GM19372 (cell line): ENCODE results near the gene GPC5.

Source experiments
- ATAC-seq: cut with Tn5 transposase; IDR thresholded peaks from one replicate; pipeline ENCODE4 v1.9.1; 2021; ENCODE audit warnings: mild to moderate bottlenecking, low read depth, moderate library complexity; ENCODE audit not compliant: unreplicated experiment

Gene GPC5

GRCh38 chr13:91579320-91579719, 180.9 kb downstream of the GPC5 start:
- ATAC-seq = no peak

- ATAC-seq = no peak
Measured at GRCh38 chr13:91580749-91581148, 182.3 kb downstream of the GPC5 start.

DNA sequence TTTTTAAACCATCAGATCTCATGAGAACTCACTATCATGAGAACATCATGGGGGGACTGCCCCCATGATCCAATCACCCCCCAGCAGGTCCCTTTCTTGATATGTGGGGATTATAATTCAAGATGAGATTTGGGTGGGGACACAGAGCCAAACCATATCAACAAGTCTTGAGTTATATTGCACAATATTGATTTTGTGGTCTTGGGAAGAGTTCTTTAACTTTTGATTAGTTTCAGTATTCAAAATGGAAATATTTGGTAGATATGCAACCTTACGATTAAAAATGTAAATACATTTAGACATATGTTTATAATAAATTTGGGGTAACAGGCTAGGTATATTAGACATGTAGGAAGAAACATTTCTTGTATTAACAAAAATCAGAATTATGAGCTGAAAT, 188.2 kb downstream of the GPC5 start:
- ATAC-seq = no peak

DNA sequence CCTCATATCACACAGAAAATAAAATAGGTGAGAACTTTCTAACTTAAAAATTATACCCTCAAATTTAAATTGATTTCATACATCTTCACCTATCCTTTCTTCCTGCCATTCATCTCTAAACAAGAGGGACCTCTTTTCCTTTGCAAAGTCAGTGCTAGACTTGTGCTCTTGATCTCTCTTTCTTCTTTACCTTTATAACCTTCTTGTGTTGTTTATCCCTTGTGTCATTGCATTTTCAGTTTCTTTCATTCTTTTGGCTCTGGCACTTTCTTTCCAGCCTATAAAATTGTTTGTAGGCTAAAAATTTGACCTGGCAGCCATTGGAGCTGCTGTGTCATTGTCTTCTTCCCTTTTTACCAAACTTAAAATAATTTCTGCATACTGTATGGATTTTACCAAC, 190.1 kb downstream of the GPC5 start:
- no peak for ATAC-seq

DNA sequence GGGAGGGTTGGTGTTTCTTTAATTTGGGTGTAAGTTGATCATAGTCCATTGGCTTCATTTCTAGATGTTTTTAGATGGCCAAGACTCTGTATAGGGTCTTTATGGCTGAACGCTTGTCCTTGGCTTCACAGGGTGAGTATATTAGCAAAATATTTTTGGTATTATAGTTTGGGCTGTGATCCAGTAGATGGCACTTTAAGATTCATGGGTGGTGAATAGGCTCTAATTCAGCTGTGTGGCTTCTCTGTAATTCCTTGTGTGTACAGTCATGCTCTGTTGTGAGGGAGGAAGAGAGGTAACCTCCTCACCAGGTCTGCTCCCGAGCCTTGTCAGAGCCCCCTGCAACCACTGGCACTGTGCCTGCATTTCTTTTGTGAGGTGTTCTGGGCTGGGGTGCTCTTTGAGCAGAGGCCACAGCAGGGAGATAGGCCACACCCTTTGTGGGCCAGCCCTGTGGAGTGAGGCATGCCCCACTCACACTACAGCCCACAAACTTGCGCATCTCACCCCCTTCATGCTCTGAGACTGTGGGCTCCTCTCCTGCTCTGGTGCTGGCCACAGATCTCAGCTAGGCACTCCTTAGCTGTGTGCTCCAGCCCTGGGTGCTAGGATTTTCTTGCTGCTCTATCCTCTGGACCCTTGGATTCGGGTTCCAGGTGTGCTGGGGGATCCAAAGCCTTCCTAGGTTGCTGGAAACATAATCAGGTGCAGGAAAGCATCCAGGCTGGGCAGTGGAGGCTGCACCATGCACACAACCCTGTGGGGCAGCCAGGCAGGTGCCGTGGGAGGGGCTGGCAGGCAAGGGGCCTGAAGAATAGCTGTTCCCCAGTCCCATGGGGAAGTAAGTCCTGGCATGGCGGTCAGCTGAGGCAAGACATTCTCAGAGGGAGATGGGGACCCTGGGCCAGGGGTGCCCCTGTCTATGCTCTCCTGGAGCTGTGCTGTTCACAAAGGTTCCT, 193.9 kb downstream of the GPC5 start:
- no peak for ATAC-seq

- ATAC-seq = no peak
Measured at GRCh38 chr13:91593456-91593855, 195.0 kb downstream of the GPC5 start.

- ATAC-seq = no peak
Measured at GRCh38 chr13:91594061-91594460, 195.6 kb downstream of the GPC5 start.

DNA sequence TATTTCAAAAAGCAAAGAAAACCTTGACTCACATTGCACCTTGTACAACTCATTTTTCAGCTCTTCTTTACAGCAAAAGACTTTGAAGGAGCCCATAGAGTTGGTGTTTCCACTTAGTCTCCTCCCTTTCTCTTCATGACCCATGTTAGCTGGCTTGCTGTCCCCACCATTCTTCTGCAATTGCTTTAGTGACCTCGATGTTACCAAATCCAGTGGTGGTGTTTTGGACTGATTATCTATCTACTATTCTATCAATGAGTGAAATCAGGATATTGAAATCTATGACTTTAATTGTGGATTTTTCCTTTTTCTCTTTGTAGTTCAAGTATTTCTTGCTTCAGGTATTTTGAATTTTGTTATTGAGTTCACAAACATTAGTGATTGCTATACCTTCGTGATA, 197.3 kb downstream of the GPC5 start:
- no peak for ATAC-seq

GRCh38 chr13:91596842-91597241, 198.4 kb downstream of the GPC5 start:
- no peak for ATAC-seq

DNA sequence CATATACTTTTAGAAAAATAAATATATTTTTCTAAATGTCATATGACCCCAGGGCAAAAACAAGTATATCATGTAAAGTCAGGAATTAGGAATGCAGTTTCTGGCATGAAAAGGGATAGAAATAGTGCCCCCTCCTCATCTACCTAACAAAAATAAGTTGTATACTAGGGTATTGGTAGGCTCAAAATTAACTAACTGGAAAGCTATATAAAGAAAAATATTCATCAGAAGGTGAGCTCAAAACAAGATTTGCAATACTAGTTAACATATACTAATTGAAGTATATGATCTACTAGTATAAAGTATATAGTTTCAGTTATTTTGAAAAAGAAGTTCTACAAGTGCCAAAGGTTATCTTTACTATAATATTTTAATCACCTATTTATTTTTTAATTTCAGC, 200.2 kb downstream of the GPC5 start:
- no peak for ATAC-seq

DNA sequence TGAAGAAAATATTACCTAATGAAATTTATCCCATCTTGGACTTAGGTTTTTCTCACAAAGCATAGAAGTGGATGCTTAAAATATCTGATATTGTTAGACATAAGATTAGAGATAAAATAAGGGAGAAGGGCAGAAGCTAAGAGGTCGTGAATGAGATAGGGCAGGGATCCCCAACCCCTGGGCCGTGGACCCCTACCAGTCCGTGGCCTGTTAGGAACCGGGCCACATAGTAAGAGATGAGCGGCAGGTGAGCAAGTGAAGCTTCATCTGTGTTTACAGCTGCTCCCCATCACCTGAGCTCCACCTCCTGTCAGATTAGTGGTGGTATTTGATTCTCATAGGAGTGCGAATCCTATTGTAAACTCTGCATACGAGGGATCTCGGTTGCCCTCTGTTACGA, 202.9 kb downstream of the GPC5 start:
- no peak for ATAC-seq

DNA sequence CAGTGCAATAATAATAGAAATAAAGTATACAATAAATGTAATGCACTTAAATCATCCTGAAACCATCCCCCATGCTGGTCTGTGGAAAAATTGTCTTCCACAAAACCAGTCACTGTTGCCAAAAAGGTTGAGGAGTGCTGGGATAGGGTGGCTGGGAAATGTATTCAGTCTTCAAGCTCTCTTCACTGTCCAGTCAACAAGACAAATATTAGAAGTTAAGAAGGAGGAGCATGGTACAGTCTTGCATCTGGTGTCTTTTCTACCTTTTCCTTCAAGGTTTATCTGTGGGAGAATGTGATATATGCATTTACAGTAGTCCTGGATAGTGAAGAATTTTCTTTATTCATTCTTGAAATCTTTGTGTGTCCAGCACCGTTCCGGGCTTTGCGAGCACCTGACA, 203.4 kb downstream of the GPC5 start:
- no peak for ATAC-seq

- ATAC-seq = no peak
Measured at GRCh38 chr13:91609353-91609752, 210.9 kb downstream of the GPC5 start.

DNA sequence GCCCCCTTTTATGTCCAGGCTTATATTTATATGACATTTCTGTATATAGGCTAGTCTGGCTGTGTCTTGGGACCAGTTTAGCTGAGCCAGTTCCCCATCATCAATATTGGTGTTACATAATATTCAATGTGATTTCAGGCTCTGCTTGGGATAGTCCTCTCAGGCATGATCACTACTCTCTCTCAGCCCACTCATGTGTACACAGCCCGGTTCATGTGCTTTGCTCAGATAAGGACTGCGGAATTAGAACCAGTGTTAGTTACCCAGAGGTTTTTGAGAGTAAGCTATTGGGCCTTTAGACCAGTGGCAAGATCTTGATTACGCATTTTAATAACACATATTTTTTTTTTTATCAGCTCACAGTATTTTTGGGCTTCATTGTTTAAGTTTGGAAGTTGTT, 219.9 kb downstream of the GPC5 start:
- no peak for ATAC-seq

DNA sequence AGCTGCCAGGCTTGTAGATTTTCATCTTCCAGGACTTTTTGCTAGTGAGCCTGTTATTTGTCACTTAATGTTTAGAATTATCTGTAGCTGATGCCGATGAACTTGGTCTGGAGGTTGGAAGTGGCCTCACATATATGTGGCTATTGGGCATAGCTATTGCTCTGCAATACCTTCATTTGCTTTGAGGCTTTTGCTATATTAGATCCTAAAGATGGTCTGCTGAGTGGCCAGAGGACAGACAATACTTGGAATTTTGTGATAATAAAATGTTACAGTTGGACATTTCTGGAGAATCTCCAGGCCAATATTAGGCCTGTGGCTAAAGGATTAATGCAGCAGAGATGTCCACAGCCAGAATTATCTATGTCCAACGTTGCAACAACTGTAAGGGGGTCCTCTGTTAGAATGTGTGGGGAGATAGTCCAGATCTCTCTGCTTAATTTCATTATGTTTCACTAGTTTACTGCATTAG, 222.3 kb downstream of the GPC5 start:
- ATAC-seq = no peak

- ATAC-seq = no peak
Measured at GRCh38 chr13:91621161-91621560, 222.7 kb downstream of the GPC5 start.

GRCh38 chr13:91621963-91622362, 223.5 kb downstream of the GPC5 start:
- ATAC-seq = no peak

DNA sequence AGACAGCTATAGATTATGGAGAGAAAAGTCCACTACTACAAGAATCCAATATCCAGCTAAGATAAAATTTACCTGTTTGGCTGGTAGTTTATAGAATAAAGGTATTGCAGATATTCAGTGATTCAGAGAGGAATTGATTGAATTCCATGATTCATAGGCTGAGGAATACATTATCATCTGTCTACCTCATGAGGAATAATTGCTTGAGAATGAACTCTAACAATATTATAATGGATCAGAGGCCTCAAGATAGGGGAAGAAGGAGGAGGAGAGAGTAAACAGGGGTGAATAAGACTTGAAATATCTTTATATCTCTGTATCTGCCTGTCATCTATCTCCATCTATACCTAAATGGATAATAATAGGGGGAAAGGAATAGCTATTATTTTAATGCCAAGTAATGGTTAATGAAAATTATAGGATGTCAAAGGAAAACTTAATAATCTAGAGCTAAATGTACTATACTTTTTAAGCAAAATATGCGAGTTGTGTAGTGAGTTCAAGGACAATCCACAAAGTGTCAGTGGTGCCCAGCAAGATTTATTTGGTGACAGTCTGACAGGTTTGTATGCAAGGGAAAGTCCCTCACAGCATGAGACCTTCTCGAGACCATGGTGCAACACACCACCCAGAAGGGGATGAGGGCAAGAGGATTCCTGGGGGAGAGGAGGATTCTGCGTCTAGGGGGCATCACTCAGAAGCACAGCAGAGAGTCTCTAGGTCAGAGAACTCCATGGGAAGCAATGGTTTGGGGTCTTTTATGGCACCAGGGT, 224.5 kb downstream of the GPC5 start:
- no peak for ATAC-seq

DNA sequence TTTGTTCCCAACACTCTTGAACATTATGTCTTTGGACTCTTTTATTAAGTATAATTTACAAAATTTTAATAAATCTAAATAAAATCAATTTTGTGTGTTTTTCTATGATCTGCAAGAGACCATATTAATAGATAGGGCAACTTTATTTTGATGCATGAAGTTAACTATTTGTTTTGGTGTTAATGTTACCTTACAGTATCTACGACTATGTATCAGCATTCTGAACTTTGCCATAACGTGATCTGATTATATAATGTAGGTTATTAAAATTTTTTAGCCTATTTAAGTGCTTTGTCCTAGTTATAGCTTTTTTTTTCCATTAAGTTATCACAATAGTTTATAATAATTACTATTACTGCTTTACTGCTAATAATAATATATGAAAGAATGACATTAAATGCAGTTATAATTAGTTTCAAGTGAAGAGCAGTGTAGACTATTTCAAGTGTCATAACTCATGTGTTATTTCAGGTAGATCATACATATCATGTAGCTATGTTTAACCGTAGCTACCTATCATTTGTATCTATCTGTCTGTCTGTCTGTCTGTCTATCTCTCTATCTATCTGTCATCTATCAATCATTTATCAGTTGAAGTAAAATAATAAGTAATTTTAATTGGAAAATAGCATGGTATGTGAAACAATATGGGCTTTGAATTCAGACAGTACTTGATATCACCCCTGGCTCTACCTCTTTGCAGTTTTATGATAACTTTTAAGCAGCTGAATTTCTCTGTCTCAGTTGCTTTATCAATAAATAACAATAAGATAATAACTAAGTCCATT, 229.7 kb downstream of the GPC5 start:
- no peak for ATAC-seq

DNA sequence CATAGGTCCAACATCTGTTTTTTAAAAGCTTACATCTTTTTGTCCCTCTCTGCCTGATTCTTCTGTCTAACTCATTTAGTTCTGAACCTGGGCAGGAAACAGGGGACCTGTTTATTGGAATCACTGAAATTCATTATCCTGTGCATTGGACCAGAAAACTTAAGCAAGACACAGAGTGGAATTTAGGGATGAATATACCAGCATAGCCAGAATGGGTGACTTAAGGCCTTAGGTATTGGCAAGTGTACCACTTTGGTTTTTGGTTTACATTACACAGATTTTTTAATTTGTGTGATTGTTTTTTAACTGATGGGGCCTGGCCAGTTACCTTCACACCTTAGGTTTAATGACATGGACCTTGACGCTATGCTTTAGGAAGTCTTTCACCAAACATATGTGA, 232.5 kb downstream of the GPC5 start:
- ATAC-seq = no peak

GRCh38 chr13:91632086-91632485, 233.7 kb downstream of the GPC5 start:
- no peak for ATAC-seq
